NOMO-1 treated with dmso at 0.1 percent for 144 hours (cell line): ENCODE results near the gene PTPRD.
"Not testable (repeated sequence)": the region's sequence is repeated elsewhere in the genome, so short reads cannot be mapped to it uniquely, and the experiment has no call there.

Experiments used
- DNase-seq: peaks from one replicate; lab custom pipeline; 2025; ENCODE audit not compliant: unreplicated experiment; lab: John Stamatoyannopoulos, UW

PTPRD gene

DNA sequence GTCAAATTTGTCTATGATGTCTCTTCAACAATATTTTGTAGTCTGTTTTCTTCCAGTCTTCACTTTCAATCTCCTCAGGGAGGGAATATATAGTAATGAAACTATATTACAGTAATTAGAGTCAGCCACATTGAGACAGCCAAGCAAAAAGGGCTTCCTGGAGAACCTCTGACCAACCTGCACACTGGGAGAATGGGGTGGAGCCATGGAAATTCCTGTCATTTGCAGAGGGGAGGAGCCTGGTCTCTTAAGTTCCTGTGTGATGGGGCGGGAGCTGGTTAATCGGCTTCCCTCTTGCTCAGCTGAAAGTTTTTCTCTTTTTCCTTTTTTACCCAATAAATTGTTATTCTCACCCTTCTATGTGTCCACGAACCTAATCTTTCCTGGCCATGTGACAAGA, 1220.0 kb downstream of the PTPRD start:
- DNase-seq, result no peak

DNA sequence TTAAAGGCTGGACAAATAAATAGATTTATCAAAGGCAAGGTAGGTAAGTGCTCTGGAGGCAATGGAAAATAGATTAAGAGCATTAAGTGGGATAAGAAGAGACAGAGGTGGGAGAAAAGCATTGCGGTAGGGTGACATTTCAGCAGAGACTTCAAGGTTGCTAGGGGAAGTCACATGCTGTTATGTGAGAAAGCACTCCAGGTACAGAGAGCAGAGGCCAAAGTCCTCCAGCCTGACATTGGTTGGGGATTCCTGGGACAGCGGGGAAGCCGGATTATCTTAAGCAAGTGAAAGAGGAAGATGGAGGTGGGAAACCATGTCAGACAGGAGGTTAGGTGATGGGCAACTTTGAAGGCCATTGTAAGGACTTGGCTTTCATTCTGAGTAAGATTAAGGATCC, 1222.9 kb downstream of the PTPRD start:
- DNase-seq, result no peak

DNA sequence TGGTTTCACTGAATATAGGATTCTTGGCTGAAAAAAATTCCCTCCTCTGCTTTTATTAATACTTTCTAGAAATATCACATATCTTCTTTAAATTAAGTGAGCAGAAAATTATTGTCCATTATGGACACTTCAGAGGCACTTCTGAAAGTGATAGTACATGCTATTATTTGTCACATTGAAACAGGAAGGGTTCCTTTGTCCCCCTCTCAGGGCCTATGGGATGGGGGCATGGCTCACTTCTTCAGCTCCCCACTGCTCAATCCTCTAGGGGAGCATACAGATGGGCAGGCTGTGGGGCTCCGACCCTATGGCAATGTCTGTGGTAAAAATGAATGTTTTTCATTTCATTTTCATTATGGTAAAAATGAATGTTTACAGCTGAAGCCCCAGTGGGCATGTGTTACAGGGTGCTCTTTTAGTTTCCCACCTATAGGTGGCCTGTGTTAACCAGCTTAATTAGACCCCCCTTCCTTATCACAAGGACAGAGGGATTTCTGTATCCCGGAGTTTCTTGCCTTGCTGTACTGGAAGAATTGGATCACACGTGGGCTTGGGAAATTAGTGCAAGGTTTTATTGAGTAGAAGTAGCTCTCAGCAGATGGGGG, 1225.2 kb downstream of the PTPRD start:
- no peak for DNase-seq

DNA sequence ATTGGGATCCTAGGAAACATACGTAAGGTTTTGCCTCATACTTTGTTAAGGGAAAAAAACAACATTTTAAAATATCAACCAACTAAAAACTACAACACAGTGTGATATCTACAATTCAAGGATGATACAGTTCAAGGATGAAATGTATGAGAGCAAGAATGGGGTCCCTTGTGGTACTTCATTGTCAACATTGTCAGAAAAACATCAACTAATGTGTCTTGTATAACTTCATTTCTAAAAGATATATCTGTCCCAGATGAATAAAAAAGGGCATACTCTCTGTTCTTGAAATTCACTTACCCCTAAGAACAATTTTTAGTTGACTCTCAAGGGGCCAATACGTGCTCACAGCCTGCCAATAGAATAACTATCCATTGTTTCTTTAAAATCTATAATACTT, 1250.5 kb downstream of the PTPRD start:
- no peak for DNase-seq

DNA sequence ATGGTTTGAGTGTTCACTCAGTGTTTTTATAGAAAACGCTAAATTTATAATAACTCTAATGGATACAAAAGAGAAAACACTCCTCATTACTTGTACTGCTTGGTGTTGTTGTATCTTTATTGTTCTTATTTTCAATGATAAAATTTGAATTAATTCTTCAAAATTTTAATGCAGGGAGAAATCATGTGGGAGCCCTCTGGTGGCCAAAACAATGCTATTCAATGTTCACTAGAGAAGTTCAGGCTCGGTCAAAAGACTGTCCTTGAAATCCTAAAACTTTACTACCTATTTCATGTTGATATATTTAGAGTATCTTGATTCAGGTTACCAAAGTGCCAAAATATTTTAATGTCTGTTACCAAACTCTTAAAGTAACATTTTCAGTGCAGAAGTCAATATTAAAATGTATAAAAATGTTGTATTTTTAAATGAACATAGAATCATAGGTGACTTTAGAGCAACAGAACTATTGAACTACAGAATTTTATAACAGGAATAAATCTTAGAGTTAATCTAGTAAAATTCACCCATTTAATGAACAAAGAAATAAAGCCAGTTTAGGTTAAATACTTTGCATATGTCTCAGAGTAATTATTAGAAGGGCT, 1259.8 kb downstream of the PTPRD start:
- no peak for DNase-seq

DNA sequence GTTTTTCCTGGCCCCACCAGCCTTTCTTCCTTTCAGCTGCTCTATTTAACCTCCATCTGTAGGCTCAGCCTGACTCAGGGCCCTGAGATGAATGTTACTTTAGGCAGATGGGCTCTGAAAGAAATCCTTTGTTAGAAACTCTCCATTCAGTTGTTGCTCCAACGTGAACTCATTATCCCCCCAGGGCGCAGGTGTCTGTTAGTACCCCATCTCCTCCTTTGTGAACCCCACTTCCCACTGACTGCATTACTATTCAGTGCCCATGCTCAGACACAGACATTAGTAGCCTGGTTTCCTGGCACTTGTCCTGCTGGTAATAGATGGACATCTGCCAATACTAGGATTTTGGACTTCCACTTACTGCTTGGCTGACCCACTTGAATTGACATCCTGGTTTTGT, 1271.6 kb downstream of the PTPRD start:
- DNase-seq, result no peak

DNA sequence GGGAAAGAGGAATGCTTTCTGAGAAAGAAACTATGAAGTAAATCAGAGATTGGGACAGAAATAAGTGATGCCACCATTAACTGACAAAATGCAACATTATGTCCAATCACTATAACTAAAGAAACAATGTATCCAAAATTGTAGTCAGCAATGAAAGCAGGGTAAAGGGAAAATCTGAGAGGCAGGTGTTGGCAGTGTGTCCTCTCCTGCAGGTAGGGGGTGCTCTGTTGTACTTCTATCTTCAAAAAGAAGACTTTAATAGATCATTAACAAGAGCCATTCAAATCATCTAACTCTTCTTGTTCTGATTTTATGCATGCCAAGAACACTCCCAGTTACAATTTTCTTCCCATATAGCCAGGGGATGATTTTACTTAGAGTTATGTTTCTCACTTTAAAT, 1275.7 kb downstream of the PTPRD start:
- no peak for DNase-seq

DNA sequence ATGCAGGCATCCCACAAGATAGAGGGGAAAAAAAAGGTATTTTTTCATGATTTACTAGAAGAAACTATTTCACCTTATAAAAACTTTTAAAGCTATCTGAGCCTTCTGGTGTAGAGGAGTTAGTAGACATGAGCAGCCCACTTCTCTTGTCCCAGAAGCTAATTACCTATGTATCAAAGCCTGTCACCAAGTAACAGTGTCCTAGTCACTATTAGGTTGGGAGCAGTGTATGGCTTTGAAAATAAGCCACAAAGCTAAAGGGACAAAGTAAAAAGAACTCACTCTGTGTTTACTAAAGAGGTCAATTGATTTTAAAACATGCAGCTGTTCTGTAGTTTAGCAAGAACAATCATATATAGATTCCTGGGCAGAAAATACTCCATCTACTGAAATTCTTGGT, 1286.1 kb downstream of the PTPRD start:
- DNase-seq, result no peak

DNA sequence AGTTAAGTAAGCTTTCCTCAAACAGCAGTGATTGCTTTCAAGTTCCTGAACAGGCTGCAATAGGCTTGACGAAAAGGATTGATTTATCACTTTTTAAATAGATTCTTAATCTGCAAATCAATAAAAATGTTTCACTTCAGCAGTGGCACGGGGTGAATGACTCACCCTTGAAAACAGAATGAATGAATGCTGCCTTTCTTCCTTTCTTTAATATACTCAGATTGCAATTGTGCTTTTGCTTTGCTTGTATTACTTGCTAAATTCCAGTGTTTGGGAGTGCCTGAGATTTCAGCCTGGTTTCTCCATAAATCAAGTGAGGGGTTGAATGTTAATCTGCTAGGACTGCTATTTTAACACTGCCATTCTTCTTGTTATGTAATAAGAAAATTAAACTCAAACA, 1293.8 kb downstream of the PTPRD start:
- DNase-seq, result no peak

DNA sequence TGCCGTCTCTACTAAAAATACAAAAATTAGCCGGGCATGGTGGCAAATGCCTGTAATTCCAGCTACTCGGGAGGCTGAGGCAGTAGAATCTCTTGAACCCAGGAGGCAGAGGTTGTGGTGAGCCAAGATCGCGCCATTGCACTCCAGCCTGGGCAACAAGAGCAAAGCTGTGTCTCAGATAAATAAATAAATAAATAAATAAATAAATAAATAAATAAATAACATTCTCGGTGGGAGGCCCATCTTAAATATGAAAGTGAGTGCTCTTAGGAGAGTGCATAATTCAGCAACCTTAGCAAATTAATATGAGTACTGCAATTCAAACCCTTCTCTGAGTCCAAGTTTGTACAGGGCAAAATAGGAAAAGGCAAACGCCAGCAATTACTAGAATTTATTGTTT, 1302.1 kb downstream of the PTPRD start:
- not testable (repeated sequence) for DNase-seq

DNA sequence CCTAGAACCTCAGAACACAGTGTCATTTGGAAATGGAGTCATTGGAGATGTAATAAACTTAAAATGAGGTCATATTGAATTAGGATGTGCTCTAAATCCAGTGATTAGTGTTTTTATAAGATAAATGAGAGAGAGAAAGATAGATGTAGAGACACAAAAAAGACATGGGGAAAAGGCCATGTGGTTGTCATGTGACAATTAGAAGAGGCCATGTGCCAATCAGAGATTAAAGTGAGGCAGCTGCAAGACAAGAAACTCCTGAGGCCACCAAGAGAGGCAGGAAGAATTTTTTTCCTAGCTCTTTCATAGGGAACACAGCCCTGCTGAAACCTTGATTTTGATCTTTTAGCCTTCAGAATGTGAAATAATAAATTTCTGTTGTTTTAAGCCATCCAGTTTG, 1307.2 kb downstream of the PTPRD start:
- DNase-seq, result no peak

DNA sequence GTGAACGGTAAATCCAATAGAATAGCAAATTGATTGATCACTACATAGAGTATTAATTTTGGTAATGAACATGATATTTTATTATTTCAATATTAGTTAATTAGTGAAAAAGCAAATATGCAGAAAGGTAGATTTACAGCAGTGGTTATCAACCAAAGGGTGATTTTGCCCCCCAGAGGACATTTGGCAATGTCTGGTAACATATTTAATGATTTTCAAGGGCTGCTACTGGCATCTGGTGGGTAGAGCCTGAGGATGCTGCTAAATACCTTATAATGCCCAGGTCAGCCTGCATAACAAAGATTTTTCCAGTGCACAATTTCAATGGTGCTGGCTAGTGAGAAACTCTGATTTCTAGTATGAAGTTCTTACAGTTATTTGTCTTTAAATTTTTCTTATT, 1313.7 kb downstream of the PTPRD start:
- no peak for DNase-seq

DNA sequence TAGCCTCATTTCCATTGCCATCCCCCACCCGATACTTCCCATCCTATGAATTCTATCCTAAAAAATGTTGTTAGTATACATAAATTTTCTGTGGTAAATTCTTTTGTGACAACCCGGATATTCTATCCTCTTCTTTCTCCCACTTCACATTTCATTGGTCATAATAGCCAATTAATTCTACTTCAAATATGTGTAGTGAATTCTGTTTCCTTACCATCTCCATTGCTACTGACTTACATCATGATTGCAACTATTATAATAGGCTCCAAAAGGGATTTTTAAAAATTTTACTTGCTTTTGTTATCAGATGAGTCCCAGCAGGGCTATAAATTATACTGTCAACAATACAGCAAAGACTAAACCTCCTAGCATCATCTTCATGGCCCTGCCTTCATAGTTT, 1326.8 kb downstream of the PTPRD start:
- no peak for DNase-seq

DNA sequence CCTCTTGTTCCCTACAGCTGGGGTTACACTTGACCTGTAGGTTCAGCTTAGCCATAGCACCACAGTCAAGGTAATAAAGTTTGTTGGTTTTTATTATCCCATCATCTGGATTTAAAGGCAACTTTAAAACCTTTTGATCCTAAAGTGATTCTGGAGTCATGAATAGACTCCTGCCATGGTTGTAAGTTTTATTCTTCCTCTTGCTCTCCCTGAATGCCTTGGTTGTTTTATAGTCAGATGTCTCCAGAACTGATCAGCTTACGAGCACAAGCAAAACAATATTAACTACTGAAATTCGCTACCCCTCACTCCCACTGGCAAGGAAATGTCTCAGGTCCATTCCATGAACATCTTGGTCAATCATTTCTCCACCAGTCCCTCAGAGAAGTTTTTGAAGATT, 1328.6 kb downstream of the PTPRD start:
- no peak for DNase-seq

DNA sequence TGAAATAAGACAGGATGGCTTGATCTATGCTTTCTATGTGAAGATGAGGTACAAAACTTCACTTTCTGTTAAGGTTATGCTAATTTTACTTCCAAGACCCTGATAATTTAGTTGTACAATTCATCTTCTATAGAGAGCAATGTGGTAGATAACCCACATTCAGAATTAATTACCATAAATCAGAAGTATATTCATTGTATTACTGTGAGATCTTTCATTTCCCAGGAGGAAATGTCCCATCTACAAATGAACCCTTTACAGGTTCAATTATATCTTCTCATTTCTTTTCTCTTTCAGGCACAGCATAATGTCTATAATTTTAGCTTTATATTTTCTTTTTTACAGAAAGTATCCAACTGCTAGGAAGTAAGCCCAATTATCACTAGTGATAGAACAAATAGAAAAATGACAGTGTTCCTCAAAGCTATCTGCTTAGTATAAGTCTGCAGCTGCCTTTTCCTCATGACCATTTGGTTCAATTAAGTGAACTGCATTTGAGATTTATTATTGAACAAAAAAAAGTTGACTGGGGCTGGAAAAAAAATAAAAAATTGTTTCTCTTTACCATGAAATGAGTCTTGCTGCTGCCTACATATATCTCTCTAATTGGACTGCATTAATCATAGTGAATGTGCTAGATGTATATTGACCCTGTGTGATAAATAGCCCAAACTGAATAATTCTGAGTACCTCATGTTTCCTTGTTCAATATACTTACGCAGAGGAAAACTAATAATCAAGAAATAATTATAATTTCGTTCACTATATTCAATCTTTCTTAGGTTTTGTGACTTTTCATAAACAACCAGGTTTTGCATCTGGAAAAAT, 1329.4 kb downstream of the PTPRD start:
- DNase-seq, result no peak

DNA sequence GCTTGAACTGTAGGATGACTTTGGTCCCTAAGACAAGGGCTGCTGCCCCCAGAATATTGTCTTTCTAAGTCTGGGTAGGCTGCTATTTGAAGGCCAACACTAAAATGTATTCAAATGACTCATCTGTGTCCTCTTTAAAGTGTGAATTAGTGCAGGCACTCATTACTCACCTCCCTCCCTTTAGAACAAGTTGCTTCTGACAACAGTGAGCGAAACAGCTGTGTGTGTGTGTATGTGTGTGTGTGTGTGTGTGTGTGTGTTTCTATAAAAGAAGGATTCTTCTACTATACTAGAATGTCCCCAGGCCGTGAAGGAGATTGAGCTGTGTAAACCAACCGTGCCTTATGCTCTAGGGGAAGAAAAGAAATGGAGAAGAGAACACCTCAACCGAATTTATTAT, 1337.2 kb downstream of the PTPRD start:
- DNase-seq, result no peak

DNA sequence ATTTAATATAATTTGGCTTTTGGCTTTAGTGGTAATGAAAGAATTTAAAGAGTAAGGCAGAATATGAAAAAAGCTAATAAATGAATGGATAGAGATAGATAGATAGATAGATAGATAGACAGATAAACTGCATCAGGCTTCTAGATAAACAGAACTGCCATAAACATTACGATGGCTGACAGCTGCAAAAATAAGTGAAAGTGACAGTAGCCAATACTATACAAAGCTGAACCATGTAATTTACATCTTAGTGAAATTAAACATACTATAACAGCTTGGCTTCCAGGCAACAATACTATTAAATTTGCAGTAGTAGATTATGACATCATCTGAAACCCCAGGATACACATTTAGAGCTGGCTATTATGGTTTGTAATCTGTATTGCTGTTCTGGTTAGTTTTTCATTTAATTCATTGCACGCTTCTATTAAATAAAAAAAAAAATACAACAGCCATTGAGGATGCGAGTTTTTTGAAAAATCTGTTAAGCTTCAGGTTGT, 1354.8 kb downstream of the PTPRD start:
- DNase-seq, result no peak

DNA sequence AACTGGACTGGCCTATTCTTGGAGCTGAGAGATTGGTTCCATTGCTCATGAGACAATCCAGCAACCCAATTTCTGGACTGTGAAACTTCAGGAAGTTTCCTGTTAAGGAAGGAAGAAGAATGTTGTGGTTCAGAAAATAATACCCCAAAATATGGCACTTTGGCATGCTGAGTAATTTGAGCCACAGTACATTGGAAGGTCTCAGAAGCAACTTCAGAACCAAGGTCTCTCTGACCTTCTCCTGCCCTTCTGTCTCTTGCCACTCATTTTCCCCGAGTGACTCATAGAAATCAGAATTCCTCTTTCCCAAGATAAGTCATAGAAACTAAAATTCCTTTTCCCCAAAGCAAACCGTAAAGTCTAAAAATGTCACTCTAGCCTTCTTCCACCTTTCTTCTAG, 1366.1 kb downstream of the PTPRD start:
- no peak for DNase-seq

DNA sequence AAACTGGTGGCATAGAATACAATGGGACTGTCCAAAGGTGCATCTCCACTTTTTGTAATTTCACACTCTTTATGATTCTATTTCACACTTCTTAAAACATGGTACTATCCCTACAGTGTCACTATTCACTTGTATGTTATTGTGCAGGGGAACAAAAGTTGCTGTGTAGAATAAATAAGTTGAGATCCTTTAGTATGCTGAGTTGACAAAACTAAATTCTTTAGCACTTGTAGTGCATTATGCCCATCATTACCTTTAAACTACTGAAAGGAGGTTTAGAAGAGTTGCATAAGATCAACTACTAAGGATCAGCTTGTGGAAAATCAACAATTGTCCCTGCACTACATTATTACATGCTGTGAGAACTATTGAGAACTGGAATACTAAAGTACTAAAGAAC, 1380.9 kb downstream of the PTPRD start:
- DNase-seq, result no peak

DNA sequence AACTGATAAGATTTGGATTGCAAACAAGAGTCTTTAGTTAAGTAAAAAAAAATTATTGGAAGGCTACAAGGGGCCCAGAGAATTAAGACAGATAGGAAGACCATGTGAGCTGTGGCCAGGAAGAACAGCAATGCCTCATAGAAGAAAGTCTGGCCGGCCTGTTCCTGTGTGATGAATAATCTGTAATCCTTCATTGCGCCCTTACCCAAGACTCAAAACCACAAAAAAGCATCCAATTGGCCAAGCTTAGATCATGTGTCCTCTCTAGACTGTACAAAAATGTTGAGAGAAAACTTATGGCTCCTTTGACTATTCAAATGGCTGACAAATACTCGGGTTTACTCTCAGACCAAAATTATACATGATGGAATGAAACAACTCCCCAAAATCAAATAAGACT, 1383.5 kb downstream of the PTPRD start:
- DNase-seq, result no peak

DNA sequence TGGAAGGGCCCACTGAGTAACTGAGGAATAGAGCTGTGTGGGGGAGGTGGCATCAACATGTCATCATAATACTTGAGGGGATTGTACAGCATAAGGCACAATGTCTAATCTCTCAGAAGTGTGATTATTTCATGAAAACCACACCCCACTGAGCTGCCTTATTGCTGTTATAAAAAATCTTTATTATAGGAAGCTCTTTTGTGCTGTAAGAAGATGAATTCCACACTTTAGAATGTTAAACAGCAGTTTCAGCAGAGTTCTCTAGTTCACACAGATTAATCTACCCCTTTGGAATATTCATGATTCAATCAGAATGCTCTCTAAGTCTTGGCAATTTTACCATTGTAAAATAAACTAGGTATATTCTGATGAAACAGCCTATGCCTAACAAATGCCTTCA, 1389.6 kb downstream of the PTPRD start:
- DNase-seq, result no peak

DNA sequence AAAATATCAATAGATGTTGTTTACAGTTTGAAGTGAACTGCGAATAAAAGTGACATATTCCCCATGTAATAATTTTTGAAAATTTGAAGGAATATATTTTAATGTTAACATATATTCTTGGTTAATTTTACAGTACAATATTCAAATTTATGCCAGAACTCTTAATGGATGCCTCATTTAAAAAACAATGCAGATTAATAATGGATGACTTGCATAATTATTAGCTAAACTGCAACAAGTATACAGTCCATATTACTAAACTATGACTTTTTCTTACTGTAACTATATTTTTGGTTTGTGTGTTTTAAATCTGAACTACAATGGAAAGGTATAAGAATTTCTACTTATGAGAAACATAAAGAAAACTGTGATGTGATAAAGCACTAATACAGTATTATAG, 1390.1 kb downstream of the PTPRD start:
- DNase-seq, result no peak
